Measurements from ENCODE around the gene ALDH16A1. TPM values are rescaled to one million over a fixed set of nuclear protein-coding genes. Genes with fewer than 3 reads are reported as not detected.

Gene ALDH16A1
- total RNA-seq, 2 donors from 2014 or later = 24.9 to 31.5 TPM

Small RNA genes lying within 50 kb of the gene (microRNA-seq; reads per million reads assigned to microRNA genes)
- gene MIR150 = 1,016 to 1,277 reads per million in 2 donors

Other genes with a start within 250 kb of the ALDH16A1 start
- under 1 TPM; 0.43 to 0.50 TPM for gene SLC6A16, start 128.0 kb upstream of the ALDH16A1 start, total RNA-seq
- gene CD37, start 117.8 kb upstream of the ALDH16A1 start, total RNA-seq = 1 to 10 TPM; 5.6 to 9.6 TPM
- 10 to 100 TPM; 11.8 to 18.0 TPM for gene TEAD2, start 90.8 kb upstream of the ALDH16A1 start, total RNA-seq
- gene DKKL1, start 89.3 kb upstream of the ALDH16A1 start, total RNA-seq = not detected
- gene KASH5, start 65.0 kb upstream of the ALDH16A1 start, total RNA-seq = not detected
- gene PTH2, start 29.8 kb upstream of the ALDH16A1 start, total RNA-seq = not detected
- not detected for gene GFY, start 27.8 kb upstream of the ALDH16A1 start, total RNA-seq
- under 1 TPM; 0.24 to 0.81 TPM for gene SLC17A7, start 11.7 kb upstream of the ALDH16A1 start, total RNA-seq
- 10 to 100 TPM; 62.9 to 74.1 TPM for gene PIH1D1, start 1.4 kb upstream of the ALDH16A1 start, total RNA-seq
- gene FLT3LG, start 21.0 kb downstream of the ALDH16A1 start, total RNA-seq = 1 to 10 TPM; 3.4 to 6.4 TPM
- gene RPL13A, start 34.4 kb downstream of the ALDH16A1 start, total RNA-seq = 1,000 to 10,000 TPM; 2,164 to 2,325 TPM
- gene RPS11, start 43.2 kb downstream of the ALDH16A1 start, total RNA-seq = 1,000 to 10,000 TPM; 1,501 to 1,657 TPM
- 100 to 1,000 TPM; 411 to 508 TPM for gene FCGRT, start 59.4 kb downstream of the ALDH16A1 start, total RNA-seq
- 10 to 100 TPM; 18.2 to 21.7 TPM for gene RCN3, start 74.8 kb downstream of the ALDH16A1 start, total RNA-seq
- 10 to 100 TPM; 62.8 to 66.4 TPM for gene NOSIP, start 127.3 kb downstream of the ALDH16A1 start, total RNA-seq
- 10 to 100 TPM; 22.4 to 26.1 TPM for gene PRRG2, start 128.1 kb downstream of the ALDH16A1 start, total RNA-seq
- gene PRR12, start 138.0 kb downstream of the ALDH16A1 start, total RNA-seq = 10 to 100 TPM; 20.5 to 26.4 TPM
- 10 to 100 TPM; 41.7 to 76.6 TPM for gene RRAS, start 186.9 kb downstream of the ALDH16A1 start, total RNA-seq
- gene SCAF1, start 189.0 kb downstream of the ALDH16A1 start, total RNA-seq = 10 to 100 TPM; 60.9 to 62.7 TPM
- gene IRF3, start 212.6 kb downstream of the ALDH16A1 start, total RNA-seq = 10 to 100 TPM; 69.0 to 83.1 TPM
- gene BCL2L12, start 212.7 kb downstream of the ALDH16A1 start, total RNA-seq = 10 to 100 TPM; 13.8 to 14.9 TPM
- 10 to 100 TPM; 66.7 to 83.9 TPM for gene PRMT1, start 224.0 kb downstream of the ALDH16A1 start, total RNA-seq
- gene ADM5, start 236.4 kb downstream of the ALDH16A1 start, total RNA-seq = 1 to 10 TPM in 1 of 2 donors, under 1 TPM in 1; 0.98 to 1.1 TPM
- gene CPT1C, start 237.9 kb downstream of the ALDH16A1 start, total RNA-seq = 1 to 10 TPM; 1.5 to 2.0 TPM

Data from left colon (tissue), 2 donors.